D721Med (cell line): ENCODE data around the gene KCNAB1.

Experiments used
- DNase-seq: peaks from one replicate; pipeline ENCODE4 v3.0.0; 2011; ENCODE audit warnings: low spot score; ENCODE audit not compliant: insufficient read length
- FAIRE-seq: peaks from 2 replicates; lab custom pipeline; 2011; peaks lifted over from hg19 to GRCh38; lab: Jason Lieb, UNC
- TF ChIP-seq, protein P1 (sequence below): IDR thresholded peaks from 2 replicates; pipeline ENCODE4 v1.5.1; 2012; ENCODE audit warnings: mild to moderate bottlenecking, control low read depth; ENCODE audit not compliant: insufficient read depth; ENCODE audit errors: missing control alignments

The KCNAB1 gene

DNA sequence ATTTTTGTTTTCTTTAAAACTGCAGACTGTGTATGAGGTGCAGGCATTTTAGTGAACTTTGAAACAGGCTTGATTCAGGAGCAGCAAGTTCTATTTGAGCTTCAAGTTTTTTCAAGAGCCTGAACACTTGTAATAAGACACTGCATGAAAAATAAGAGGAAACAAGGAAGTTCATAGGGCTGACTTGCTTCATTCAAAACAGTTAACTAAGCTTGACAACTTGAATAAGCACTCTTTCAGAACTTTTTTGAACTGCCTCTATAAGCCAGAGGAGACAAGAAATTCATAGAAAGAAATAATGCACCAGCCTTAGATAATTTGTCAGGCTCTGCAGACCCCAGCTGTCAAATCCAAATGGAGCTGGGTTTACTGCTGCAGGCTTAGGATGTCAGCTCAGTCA, 304.4 kb downstream of the KCNAB1 start:
- DNase-seq (no peak), FAIRE-seq (no peak)

DNA sequence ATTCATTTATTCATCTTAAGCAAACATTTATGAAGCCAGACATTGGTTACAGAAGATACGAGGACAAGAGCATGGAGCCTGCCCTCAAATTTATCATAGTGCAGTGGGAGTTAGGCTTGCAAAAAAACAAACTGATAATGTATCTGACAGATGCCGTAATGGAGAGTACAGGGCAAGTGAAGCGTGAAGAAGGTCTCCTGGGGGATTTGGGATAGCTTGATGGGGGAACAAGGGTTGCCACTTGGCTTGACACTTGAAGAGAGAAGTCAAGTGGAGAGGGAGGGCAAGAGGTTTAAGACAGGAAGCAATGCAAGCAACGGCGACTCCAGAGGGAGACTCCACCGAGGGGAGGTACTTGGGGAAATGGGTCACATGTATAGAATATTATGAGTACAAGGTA, 305.3 kb downstream of the KCNAB1 start:
- FAIRE-seq, result no peak

More for the DNA sequence above, 304.4 kb downstream of the KCNAB1 start:
- TF ChIP-seq, protein P1, sequence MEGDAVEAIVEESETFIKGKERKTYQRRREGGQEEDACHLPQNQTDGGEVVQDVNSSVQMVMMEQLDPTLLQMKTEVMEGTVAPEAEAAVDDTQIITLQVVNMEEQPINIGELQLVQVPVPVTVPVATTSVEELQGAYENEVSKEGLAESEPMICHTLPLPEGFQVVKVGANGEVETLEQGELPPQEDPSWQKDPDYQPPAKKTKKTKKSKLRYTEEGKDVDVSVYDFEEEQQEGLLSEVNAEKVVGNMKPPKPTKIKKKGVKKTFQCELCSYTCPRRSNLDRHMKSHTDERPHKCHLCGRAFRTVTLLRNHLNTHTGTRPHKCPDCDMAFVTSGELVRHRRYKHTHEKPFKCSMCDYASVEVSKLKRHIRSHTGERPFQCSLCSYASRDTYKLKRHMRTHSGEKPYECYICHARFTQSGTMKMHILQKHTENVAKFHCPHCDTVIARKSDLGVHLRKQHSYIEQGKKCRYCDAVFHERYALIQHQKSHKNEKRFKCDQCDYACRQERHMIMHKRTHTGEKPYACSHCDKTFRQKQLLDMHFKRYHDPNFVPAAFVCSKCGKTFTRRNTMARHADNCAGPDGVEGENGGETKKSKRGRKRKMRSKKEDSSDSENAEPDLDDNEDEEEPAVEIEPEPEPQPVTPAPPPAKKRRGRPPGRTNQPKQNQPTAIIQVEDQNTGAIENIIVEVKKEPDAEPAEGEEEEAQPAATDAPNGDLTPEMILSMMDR, result no peak

DNA sequence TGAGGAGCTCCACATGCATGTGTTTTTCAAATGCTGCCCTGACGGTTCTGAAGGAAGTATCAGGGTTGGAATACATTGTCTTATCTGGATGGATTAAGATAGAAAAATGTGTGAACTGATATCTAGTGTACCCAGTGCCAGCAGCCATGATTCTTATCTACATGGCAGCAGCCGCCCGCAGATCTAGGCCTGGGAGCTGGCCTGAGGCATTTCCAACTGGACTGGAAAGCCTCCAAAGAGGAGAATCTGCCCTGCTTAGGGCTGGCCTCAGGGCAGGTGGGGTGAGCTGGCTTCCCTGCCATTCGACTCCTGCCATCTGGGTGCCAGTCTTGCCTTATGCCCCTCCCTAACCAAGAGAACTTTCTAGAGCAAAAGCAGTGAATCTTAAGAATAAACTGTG, 308.7 kb downstream of the KCNAB1 start:
- DNase-seq (no peak), FAIRE-seq (no peak)
- TF ChIP-seq, protein P1, result no peak

More for the DNA sequence above, 305.3 kb downstream of the KCNAB1 start:
- no peak for DNase-seq
- TF ChIP-seq, protein P1, result no peak

DNA sequence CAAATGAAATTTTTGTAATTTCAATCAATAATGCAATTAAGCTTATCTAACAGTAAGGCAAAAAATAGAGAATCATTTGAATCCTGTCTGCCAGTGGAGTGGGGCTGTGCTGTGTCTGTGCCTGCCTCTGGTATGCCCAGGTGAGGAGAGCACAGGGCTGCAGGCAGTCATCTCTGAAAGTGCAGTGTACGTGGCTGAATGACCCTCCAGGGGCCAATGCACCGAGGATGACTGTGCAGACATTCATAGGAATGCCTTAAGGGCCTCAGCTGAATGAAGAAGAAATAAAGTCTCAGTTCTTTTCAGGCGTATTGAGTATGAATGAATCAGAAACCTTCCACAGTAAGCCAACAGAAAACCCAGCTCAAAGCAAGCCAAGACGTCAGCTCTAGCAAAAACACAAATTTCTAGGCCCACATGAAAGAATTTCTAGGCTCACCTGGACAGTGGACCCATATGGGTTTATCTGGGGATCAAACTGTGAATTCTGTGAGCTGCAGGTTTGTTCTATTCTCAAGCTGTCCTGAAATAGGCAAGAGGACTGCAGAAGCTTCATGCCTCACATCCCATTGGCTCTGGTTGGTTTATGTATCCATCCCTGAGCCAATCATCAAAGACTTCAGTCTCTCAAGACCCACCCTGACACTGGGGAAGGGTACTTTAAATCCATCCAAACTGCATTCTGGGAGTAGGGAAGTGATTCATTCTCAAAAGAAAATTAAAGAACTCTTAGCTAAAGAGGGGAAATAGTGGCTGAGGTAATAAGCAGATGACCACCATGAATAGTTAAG, 311.2 kb downstream of the KCNAB1 start:
- no peak for FAIRE-seq
- DNase-seq, result no peak
- TF ChIP-seq, protein P1, result no peak

DNA sequence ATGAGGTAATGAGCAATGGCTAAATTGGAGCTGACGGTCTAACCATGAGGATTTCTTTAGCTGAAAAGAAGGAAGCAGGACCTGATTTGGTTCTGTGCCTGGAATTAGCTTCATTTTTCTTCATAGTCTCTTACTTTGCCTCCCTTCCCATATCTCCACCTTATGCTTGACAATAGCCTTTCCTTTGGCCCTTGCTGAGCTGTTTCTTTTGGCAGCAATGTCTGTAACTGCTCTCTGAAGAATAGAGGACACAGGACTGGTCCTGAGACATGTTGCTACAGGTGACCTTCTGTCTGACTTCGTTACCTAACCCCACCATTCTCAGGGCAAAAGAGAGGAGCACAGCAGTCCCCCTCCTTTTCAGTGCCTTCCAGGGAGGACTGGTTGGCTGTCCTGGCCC, 312.2 kb downstream of the KCNAB1 start:
- no peak for DNase-seq
- FAIRE-seq, result no peak

DNA sequence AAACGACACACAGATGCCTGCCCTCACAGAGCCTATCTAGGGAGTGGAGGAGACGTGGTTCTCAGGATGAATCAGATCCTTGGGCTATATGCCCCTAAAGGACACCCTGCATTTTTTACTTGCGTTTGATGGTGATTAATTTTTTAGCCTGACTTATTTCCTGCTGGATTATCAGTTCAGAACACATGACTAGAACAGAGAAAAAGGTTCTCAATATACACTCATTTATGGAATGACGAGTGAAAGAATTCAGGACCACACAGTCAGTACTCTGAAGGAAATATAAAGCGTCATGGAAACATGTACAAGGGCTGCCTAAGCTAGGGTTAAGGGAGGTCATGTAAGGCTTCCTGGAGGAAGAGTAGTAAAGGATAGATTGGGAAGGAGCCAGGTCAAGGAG, 312.8 kb downstream of the KCNAB1 start:
- TF ChIP-seq, protein P1, result no peak
- FAIRE-seq, result no peak
- no peak for DNase-seq

More for the DNA sequence above, 312.2 kb downstream of the KCNAB1 start:
- TF ChIP-seq, protein P1, result no peak

DNA sequence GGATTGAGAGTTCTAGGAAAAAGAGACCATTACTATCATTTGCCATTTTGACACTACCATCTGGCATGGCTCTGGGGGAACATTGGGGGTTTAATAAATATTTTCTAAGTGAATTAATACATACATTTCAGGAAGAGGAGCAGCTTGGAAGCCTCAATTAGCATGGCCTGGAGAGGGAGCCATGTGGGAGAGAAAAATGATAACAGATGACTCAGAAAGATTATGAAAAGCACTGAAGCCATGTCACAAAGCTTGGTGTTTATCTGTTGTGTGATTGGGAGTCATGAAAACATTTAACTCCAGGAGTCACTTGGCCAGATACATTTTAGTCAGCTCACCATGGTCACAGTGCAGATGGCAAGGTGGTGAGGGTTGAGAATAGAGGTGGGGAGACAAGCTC, 313.5 kb downstream of the KCNAB1 start:
- FAIRE-seq, result no peak
- DNase-seq, result no peak
- TF ChIP-seq, protein P1, result no peak
